Activated CD4-positive, alpha-beta T cell treated with anti-CD3 and anti-CD28 coated beads, Interleukin-2, amount 50 U/mL, for 24 hours (primary cell): ENCODE measurements around the gene ACTR1B.
"Not testable (repeated sequence)": the region's sequence is repeated elsewhere in the genome, so short reads cannot be mapped to it uniquely, and the experiment has no call there.

ENCODE experiments used
- DNase-seq, 2 donors: peaks; one replicate each; pipeline ENCODE4 v3.0.0-alpha.2; 2020; ENCODE audit warnings: low read depth in 1 of 2, low spot score in 1 of 2

ACTR1B gene

GRCh38 chr2:97659256-97660043 is 4.4 kb downstream of the ACTR1B start:
- no peak for DNase-seq

GRCh38 chr2:97658691-97659157 is 5.1 kb downstream of the ACTR1B start:
- DNase-seq = no peak

GRCh38 chr2:97657986-97658690 is 5.7 kb downstream of the ACTR1B start:
- DNase-seq = no peak

GRCh38 chr2:97656905-97657587 is 6.8 kb downstream of the ACTR1B start:
- DNase-seq = no peak

GRCh38 chr2:97656129-97656755 is 7.6 kb downstream of the ACTR1B start:
- no peak for DNase-seq

GRCh38 chr2:97654791-97655190 is 9.1 kb downstream of the ACTR1B start:
- no peak for DNase-seq

GRCh38 chr2:97654309-97654708 is 9.5 kb downstream of the ACTR1B start:
- DNase-seq = no peak

- DNase-seq = no peak
Measured at GRCh38 chr2:97653874-97654273, 10.0 kb downstream of the ACTR1B start.

GRCh38 chr2:97653473-97653872 is 10.4 kb downstream of the ACTR1B start:
- DNase-seq = no peak

GRCh38 chr2:97651114-97651513 is 12.7 kb downstream of the ACTR1B start:
- no peak for DNase-seq

GRCh38 chr2:97646977-97647376 is 16.9 kb downstream of the ACTR1B start:
- no peak for DNase-seq

- DNase-seq = peak; percentile 98
Measured at GRCh38 chr2:97645695-97646629, 17.9 kb downstream of the ACTR1B start, which contains the start of gene COX5B. Gene COX5B, plus strand, starts transcription at chr2:97646062. Its CDS starts 25 bp downstream, at chr2:97646087.

- no peak for DNase-seq
Measured at GRCh38 chr2:97645112-97645694, 18.6 kb downstream of the ACTR1B start.

- DNase-seq = no peak
Measured at GRCh38 chr2:97644023-97644717, 19.7 kb downstream of the ACTR1B start.

GRCh38 chr2:97626049-97626430 is 37.8 kb downstream of the ACTR1B start:
- DNase-seq = not testable (repeated sequence)

- not testable (repeated sequence) for DNase-seq
Measured at GRCh38 chr2:97625354-97626048, 38.3 kb downstream of the ACTR1B start.

- DNase-seq = not testable (repeated sequence)
Measured at GRCh38 chr2:97622976-97623375, 40.9 kb downstream of the ACTR1B start.

- not testable (repeated sequence) for DNase-seq
Measured at GRCh38 chr2:97620492-97620891, 43.4 kb downstream of the ACTR1B start.
